Measurements from ENCODE around the gene BUB3.

BUB3 gene, protein sequence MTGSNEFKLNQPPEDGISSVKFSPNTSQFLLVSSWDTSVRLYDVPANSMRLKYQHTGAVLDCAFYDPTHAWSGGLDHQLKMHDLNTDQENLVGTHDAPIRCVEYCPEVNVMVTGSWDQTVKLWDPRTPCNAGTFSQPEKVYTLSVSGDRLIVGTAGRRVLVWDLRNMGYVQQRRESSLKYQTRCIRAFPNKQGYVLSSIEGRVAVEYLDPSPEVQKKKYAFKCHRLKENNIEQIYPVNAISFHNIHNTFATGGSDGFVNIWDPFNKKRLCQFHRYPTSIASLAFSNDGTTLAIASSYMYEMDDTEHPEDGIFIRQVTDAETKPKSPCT

DNA sequence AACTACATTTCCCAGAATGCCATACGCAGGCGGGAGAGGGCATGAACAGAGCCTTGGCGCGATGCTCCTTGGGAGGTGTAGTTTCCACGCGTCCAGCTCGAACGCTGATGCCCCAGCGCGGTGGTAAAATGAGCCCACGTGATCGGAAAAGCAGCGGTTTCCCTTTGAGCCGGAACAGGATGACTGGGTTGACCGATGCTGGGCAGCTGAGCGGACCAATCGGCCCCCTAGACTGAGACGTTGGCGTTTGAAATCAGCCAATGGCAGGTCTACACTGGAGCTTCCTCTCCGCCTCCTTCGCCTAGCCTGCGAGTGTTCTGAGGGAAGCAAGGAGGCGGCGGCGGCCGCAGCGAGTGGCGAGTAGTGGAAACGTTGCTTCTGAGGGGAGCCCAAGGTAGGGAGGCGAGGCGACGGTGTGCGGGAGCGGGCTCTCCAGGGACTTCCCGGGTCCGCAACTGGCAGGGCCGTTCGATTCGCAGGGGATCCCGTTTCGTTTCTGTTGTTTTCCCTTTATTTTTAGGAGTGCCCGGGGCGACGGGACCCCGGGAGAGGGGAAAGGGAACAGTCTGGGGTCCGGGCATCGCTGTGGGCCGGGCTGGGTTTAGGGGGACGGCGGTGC lies at the start of gene BUB3:
TSS of gene BUB3 (plus strand) at position 311 of the 619 bp plus-strand sequence. CDS start 516 bp downstream, outside the sequence.
- H3K4me3 ChIP-seq (ENCODE audit: low read length in 2 of 2) = peak within 1 kb of the TSS; percentile 93 to 99
- H3K27me3 ChIP-seq (ENCODE audit: control insufficient read depth in 2 of 2, insufficient read depth in 2 of 2, low read length in 2 of 2) = peaks cover 32 to 33% of the 10 kb centered on the region in 2 donors
- peak within 1 kb of the TSS; percentile 88 to 89 for H3K27ac ChIP-seq (ENCODE audit: low read depth in 2 of 2, low read length in 2 of 2)
- H3K9ac ChIP-seq (ENCODE audit: low read depth in 1 of 2, low read length in 2 of 2) = peak within 1 kb of the TSS; percentile 88 to 92
- H3K4me1 ChIP-seq (ENCODE audit: control insufficient read depth in 2 of 2, insufficient read depth in 2 of 2, low read length in 2 of 2) = peaks cover 24 to 31% of the 10 kb centered on the region in 2 donors
- peaks cover 14 to 19% of the 10 kb centered on the region in 2 donors for H3K36me3 ChIP-seq (ENCODE audit: control insufficient read depth in 2 of 2, insufficient read depth in 2 of 2, low read length in 2 of 2)
- no peaks in the 10 kb centered on the region for H3K9me3 ChIP-seq (ENCODE audit: control insufficient read depth in 2 of 2, low read length in 2 of 2)

DNA sequence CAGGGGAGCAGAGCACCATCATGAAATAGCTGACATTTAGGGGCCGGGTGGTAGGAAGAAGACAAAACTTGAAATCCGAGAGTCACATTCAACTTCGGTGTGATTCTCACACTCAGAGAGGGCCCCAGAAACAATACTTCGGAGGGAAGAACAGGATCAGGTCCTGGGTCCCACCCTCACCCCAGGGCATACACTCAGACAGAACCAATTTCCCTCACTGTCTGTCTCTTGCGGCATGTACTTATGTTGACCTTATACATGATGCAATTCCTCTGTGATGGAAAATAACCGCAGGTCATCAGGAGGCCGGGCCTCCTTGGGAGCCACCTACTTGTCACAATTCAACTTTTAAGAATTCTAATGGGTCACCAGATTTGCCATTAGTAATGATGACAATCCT lies 44.7 kb upstream of the BUB3 start:
- H3K9ac ChIP-seq (ENCODE audit: low read depth in 1 of 2, low read length in 2 of 2) = no peak overlapping the region
- no peaks in the 10 kb centered on the region for H3K27me3 ChIP-seq (ENCODE audit: control insufficient read depth in 2 of 2, insufficient read depth in 2 of 2, low read length in 2 of 2)
- H3K36me3 ChIP-seq (ENCODE audit: control insufficient read depth in 2 of 2, insufficient read depth in 2 of 2, low read length in 2 of 2) = no peaks in the 10 kb centered on the region
- H3K27ac ChIP-seq (ENCODE audit: low read depth in 2 of 2, low read length in 2 of 2) = no peak overlapping the region
- no peaks in the 10 kb centered on the region for H3K4me1 ChIP-seq (ENCODE audit: control insufficient read depth in 2 of 2, insufficient read depth in 2 of 2, low read length in 2 of 2)
- H3K4me3 ChIP-seq (ENCODE audit: low read length in 2 of 2) = no peak overlapping the region
- H3K9me3 ChIP-seq (ENCODE audit: control insufficient read depth in 2 of 2, low read length in 2 of 2) = no peaks in the 10 kb centered on the region

DNA sequence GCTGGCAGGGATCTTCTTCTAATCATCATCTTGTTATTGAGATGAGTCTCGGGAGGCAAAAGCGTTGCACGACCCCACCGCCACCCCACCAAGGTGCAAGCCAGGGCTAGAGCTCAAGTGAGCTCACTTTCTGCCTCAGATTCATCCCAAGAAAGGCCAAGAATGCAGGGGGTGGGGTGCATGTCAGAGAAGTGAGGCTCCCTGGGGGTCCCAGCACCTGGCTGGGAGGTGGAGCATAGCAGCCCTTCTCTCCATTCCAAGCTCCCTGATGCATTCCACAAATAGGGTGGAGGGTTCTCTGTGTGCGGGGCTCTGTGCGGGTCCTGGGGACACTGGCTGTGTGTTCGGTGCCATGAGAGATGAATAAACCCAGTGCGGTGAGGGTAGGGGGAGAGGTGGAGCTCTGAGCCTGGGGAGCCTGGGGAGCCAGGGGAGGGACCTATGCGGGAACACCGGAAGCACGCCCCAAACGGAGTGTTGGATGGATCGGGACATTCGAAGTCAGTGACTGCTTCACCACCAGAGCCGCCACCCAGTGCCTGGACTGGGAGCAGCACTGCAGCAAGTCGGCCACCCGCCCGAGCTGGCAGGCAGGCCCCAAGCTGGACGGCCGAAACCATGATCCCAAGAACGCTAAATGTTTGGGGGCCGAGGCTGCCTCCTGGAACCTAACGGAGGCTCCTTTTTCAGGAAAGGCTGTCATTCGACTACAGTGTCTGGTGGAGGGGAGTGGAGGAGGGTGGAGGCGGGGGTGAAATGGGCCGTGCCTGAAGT lies 36.4 kb upstream of the BUB3 start:
- Histone ChIP-seq H3K4me3 (ENCODE audit: low read length in 2 of 2) (no peak overlapping the region), H3K27me3 (ENCODE audit: control insufficient read depth in 2 of 2, insufficient read depth in 2 of 2, low read length in 2 of 2) (peaks cover 6 to 13% of the 10 kb centered on the region in 2 donors)

DNA sequence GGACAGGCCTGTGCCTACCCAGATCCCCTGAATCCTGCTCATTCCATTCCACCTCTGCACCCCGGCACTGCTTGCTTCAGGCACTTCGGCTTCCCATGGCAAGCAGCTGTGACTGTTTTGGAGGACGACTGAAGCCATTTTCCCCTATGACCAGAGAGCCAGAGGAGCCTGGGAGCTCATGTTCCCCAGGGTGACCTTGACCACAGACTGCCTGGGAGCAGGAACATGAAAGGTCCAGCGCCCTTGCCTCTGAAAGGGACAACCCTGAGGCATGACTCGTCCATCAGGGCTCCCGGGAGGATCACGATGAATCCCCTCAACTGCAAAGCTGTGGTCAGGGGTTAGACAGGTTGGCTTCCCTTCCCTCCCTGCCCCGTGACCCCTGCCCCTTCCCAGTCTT lies 35.1 kb upstream of the BUB3 start:
- H3K9ac ChIP-seq (ENCODE audit: low read depth in 1 of 2, low read length in 2 of 2) = no peak overlapping the region
- no peaks in the 10 kb centered on the region for H3K4me1 ChIP-seq (ENCODE audit: control insufficient read depth in 2 of 2, insufficient read depth in 2 of 2, low read length in 2 of 2)
- H3K4me3 ChIP-seq (ENCODE audit: low read length in 2 of 2) = no peak overlapping the region
- no peaks in the 10 kb centered on the region for H3K36me3 ChIP-seq (ENCODE audit: control insufficient read depth in 2 of 2, insufficient read depth in 2 of 2, low read length in 2 of 2)
- no peaks in the 10 kb centered on the region for H3K9me3 ChIP-seq (ENCODE audit: control insufficient read depth in 2 of 2, low read length in 2 of 2)
- H3K27me3 ChIP-seq (ENCODE audit: control insufficient read depth in 2 of 2, insufficient read depth in 2 of 2, low read length in 2 of 2) = peaks cover 6 to 17% of the 10 kb centered on the region in 2 donors
- H3K27ac ChIP-seq (ENCODE audit: low read depth in 2 of 2, low read length in 2 of 2) = no peak overlapping the region

More for the DNA sequence above, 36.4 kb upstream of the BUB3 start:
- Histone ChIP-seq H3K36me3 (ENCODE audit: control insufficient read depth in 2 of 2, insufficient read depth in 2 of 2, low read length in 2 of 2) (no peaks in the 10 kb centered on the region), H3K4me1 (ENCODE audit: control insufficient read depth in 2 of 2, insufficient read depth in 2 of 2, low read length in 2 of 2) (no peaks in the 10 kb centered on the region), H3K27ac (ENCODE audit: low read depth in 2 of 2, low read length in 2 of 2) (no peak overlapping the region), H3K9ac (ENCODE audit: low read depth in 1 of 2, low read length in 2 of 2) (no peak overlapping the region), H3K9me3 (ENCODE audit: control insufficient read depth in 2 of 2, low read length in 2 of 2) (no peaks in the 10 kb centered on the region)

DNA sequence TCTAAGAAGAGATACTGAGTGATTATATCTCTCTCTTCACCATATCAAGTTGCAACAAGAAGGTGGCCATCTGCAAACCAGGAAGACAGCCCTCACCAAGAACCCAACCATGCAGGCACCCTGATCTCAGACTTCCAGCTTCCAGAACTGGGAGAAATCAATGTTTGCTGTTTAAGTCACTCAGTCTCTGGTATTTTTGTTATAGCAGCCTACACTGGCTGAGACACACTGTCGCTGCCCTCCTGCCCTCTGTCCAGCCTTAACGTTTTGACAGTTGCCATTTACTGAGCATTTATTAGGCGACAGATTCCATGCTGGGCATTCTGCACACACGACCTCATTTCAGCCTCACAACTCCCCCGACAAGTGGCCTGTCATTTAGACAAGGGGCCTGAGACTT lies 28.0 kb upstream of the BUB3 start:
- H3K4me3 ChIP-seq (ENCODE audit: low read length in 2 of 2) = no peak overlapping the region
- peaks cover 7 to 41% of the 10 kb centered on the region in 2 donors for H3K27me3 ChIP-seq (ENCODE audit: control insufficient read depth in 2 of 2, insufficient read depth in 2 of 2, low read length in 2 of 2)
- no peaks in the 10 kb centered on the region for H3K9me3 ChIP-seq (ENCODE audit: control insufficient read depth in 2 of 2, low read length in 2 of 2)
- H3K4me1 ChIP-seq (ENCODE audit: control insufficient read depth in 2 of 2, insufficient read depth in 2 of 2, low read length in 2 of 2) = no peaks in the 10 kb centered on the region
- no peak overlapping the region for H3K27ac ChIP-seq (ENCODE audit: low read depth in 2 of 2, low read length in 2 of 2)
- no peaks in the 10 kb centered on the region for H3K36me3 ChIP-seq (ENCODE audit: control insufficient read depth in 2 of 2, insufficient read depth in 2 of 2, low read length in 2 of 2)
- H3K9ac ChIP-seq (ENCODE audit: low read depth in 1 of 2, low read length in 2 of 2) = no peak overlapping the region

DNA sequence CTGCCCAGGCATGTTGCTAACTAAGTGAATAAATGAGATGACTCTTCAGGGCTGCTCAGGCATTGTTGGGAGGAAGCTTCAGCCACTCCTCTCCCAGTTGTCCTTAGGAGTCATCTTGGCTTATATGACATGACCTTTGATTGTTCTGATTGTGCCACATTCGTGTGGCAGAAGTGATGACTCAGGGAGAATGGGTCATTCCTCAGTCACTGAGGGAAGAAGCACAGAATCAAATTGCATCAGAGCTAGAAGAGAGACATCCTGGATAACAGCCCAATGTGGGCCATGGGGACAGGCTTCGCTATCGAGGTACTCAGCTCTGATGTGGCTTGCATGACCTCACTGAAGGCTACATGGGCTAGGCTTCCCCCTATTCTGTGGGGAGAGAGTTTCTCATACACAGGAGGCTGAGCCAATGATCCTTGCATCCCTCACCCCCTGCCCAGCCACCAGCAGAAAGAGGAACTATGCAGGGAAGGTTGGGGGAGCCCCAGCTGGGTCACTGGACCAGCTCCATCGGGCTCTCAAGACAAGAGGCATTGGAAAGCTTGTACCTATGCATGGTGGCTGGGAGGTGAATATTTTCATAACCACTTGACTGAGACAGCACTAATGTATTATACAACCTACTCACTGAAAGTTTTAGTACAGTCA lies 24.5 kb upstream of the BUB3 start:
- no peaks in the 10 kb centered on the region for H3K9me3 ChIP-seq (ENCODE audit: control insufficient read depth in 2 of 2, low read length in 2 of 2)
- H3K27me3 ChIP-seq (ENCODE audit: control insufficient read depth in 2 of 2, insufficient read depth in 2 of 2, low read length in 2 of 2) = peaks cover 41 to 64% of the 10 kb centered on the region in 2 donors
- no peaks in the 10 kb centered on the region for H3K4me1 ChIP-seq (ENCODE audit: control insufficient read depth in 2 of 2, insufficient read depth in 2 of 2, low read length in 2 of 2)

DNA sequence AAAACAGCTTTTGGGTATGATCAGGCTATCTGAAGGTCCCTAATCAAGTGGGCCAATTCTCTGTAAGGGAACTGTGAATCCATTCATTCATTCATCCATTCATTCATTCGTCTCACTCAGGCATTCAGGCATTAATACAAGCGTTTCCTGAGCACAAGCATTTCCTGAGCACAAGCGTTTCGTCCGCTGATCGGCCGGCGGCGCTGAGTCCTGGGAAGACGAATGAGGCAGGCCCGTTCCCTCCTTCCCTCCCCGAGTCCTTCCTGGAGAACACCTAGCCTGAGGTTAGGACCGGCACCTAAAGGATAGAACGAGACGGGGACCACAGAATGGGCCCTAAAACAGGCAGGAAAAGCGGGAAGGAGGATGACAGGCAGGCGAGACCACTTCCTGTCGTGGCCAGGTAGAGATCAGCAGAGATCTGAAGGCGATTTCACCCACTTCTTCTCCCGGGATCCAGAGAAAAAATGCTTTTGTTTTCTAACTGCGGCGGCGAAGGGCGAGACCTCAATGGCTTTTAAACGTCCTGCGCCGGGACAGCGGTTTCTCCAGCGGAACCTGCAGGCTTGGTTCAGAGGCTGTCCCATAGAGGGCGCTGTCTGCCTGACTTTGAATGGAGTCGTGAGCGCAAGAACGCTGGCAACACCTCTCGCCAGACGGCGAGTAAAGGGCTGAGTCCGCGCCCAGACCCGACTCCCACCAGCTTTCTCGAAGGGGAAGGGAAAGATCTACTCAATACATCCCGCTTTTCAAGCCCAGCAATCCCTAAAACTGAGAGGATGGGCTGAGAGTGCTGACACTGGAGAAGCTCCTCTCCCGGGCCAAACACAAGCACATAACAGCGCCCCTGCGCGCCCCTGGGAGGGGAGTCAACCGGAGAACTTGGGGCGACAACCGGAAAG lies 21.4 kb upstream of the BUB3 start:
- no peaks in the 10 kb centered on the region for H3K9me3 ChIP-seq (ENCODE audit: control insufficient read depth in 2 of 2, low read length in 2 of 2)
- H3K9ac ChIP-seq (ENCODE audit: low read depth in 1 of 2, low read length in 2 of 2) = no peak overlapping the region
- peaks cover 0 to 9% of the 10 kb centered on the region in 2 donors for H3K4me1 ChIP-seq (ENCODE audit: control insufficient read depth in 2 of 2, insufficient read depth in 2 of 2, low read length in 2 of 2)

More for the DNA sequence above, 24.5 kb upstream of the BUB3 start:
- Histone ChIP-seq H3K36me3 (ENCODE audit: control insufficient read depth in 2 of 2, insufficient read depth in 2 of 2, low read length in 2 of 2) (no peaks in the 10 kb centered on the region), H3K27ac (ENCODE audit: low read depth in 2 of 2, low read length in 2 of 2) (no peak overlapping the region), H3K4me3 (ENCODE audit: low read length in 2 of 2) (no peak overlapping the region), H3K9ac (ENCODE audit: low read depth in 1 of 2, low read length in 2 of 2) (no peak overlapping the region)

DNA sequence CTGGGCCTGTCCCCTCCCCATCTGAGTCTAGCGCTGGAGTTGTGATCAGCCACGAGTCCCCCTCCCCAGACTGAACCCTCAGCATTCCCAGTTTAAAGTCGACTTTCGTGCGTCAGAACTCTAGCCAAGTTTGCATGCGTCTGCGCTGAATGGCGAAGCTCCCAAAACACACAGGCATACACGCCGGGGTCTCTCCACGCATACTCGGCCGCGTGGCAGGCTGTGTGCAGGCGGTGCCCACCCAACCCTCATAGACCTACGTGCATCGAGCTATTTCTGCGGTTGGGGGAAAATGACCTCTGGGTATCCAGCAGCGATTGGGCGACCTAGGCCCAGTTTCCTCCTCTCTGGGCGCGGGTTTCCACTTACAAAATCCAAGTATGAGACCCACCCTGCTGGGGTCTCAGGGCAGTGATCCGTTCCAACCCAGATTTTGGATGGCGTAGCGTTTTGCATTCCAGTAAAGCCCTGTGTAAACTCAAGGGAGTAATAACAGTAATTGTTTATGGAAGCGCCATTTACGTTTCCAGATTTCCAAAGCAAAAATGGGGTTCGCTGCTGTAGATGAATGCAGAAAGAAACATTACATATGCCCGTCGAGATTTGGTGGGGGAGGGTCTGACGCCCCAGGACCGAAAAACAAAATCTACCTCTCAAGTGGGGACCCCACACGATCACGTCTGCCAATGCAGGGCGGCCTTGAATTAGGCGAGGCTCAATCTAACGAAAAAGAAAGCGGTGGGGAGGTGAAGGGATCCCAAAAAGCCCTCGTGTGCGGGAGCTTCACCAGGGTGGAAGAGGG lies 20.5 kb upstream of the BUB3 start:
- Histone ChIP-seq H3K9me3 (ENCODE audit: control insufficient read depth in 2 of 2, low read length in 2 of 2) (no peaks in the 10 kb centered on the region), H3K27ac (ENCODE audit: low read depth in 2 of 2, low read length in 2 of 2) (no peak overlapping the region), H3K9ac (ENCODE audit: low read depth in 1 of 2, low read length in 2 of 2) (no peak overlapping the region), H3K4me3 (ENCODE audit: low read length in 2 of 2) (no peak overlapping the region), H3K4me1 (ENCODE audit: control insufficient read depth in 2 of 2, insufficient read depth in 2 of 2, low read length in 2 of 2) (peaks cover 0 to 9% of the 10 kb centered on the region in 2 donors), H3K27me3 (ENCODE audit: control insufficient read depth in 2 of 2, insufficient read depth in 2 of 2, low read length in 2 of 2) (peaks cover 57 to 83% of the 10 kb centered on the region in 2 donors), H3K36me3 (ENCODE audit: control insufficient read depth in 2 of 2, insufficient read depth in 2 of 2, low read length in 2 of 2) (no peaks in the 10 kb centered on the region)

More for the DNA sequence above, 21.4 kb upstream of the BUB3 start:
- H3K27me3 ChIP-seq (ENCODE audit: control insufficient read depth in 2 of 2, insufficient read depth in 2 of 2, low read length in 2 of 2) = peaks cover 56 to 83% of the 10 kb centered on the region in 2 donors
- H3K27ac ChIP-seq (ENCODE audit: low read depth in 2 of 2, low read length in 2 of 2) = no peak overlapping the region
- no peaks in the 10 kb centered on the region for H3K36me3 ChIP-seq (ENCODE audit: control insufficient read depth in 2 of 2, insufficient read depth in 2 of 2, low read length in 2 of 2)
- H3K4me3 ChIP-seq (ENCODE audit: low read length in 2 of 2) = peak overlapping the region; percentile 23 to 31
